ENCODE data around the gene KCNQ2.

Gene KCNQ2

GRCh38 chr20:63454731-63455567, 17.5 kb downstream of the KCNQ2 start:
- no peak for DNase-seq (ENCODE audit: low spot score)

- no peak for DNase-seq (ENCODE audit: low spot score)
These were observed 19.5 kb downstream of the KCNQ2 start for GRCh38 chr20:63452821-63453523.

GRCh38 chr20:63452341-63452740, 20.1 kb downstream of the KCNQ2 start:
- no peak for DNase-seq (ENCODE audit: low spot score)

GRCh38 chr20:63451821-63452220, 20.6 kb downstream of the KCNQ2 start:
- no peak for DNase-seq (ENCODE audit: low spot score)

GRCh38 chr20:63449796-63450730, 22.4 kb downstream of the KCNQ2 start:
- DNase-seq (ENCODE audit: low spot score) = no peak

- no peak for DNase-seq (ENCODE audit: low spot score)
These were observed 23.4 kb downstream of the KCNQ2 start for GRCh38 chr20:63449025-63449424.

- DNase-seq (ENCODE audit: low spot score) = no peak
These were observed 24.4 kb downstream of the KCNQ2 start for GRCh38 chr20:63448031-63448430.

- DNase-seq (ENCODE audit: low spot score) = no peak
These were observed 25.1 kb downstream of the KCNQ2 start for GRCh38 chr20:63447320-63447719.

GRCh38 chr20:63446216-63447024, 26.0 kb downstream of the KCNQ2 start:
- no peak for DNase-seq (ENCODE audit: low spot score)

GRCh38 chr20:63445075-63445734, 27.2 kb downstream of the KCNQ2 start:
- DNase-seq (ENCODE audit: low spot score) = no peak

- DNase-seq (ENCODE audit: low spot score) = no peak
These were observed 27.9 kb downstream of the KCNQ2 start for GRCh38 chr20:63444548-63444947.

GRCh38 chr20:63443606-63444395, 28.7 kb downstream of the KCNQ2 start:
- DNase-seq (ENCODE audit: low spot score) = no peak

GRCh38 chr20:63442100-63442493, 30.4 kb downstream of the KCNQ2 start:
- peak; percentile 52 for DNase-seq (ENCODE audit: low spot score)

- peak; percentile 17 for DNase-seq (ENCODE audit: low spot score)
These were observed 31.0 kb downstream of the KCNQ2 start for GRCh38 chr20:63441136-63442099.

- DNase-seq (ENCODE audit: low spot score) = no peak
These were observed 32.0 kb downstream of the KCNQ2 start for GRCh38 chr20:63440366-63440955.

- no peak for DNase-seq (ENCODE audit: low spot score)
These were observed 32.6 kb downstream of the KCNQ2 start for GRCh38 chr20:63439866-63440265.

GRCh38 chr20:63438121-63438520, 34.3 kb downstream of the KCNQ2 start:
- no peak for DNase-seq (ENCODE audit: low spot score)

- DNase-seq (ENCODE audit: low spot score) = no peak
These were observed 36.9 kb downstream of the KCNQ2 start for GRCh38 chr20:63435552-63435951.

Measured in CD4-positive, alpha-beta T cell treated with Interleukin-6 at 100 ng/mL for 8 hours (primary cell).